ENCODE results near the gene ATXN10. TPM values are rescaled to one million over a fixed set of nuclear protein-coding genes. Genes with fewer than 3 reads are reported as not detected.

The ATXN10 gene
- total RNA-seq, 4 donors from 2014 or later, result 79.0 to 152 (median 88.3) TPM

GRCh38 chr22:45783690-45784089 is 112.1 kb downstream of the ATXN10 start:
- DNase-seq, result no peak
- peaks cover 14 to 63% (median 42%) of the 10 kb centered on the region in 3 donors for H3K4me1 ChIP-seq
- TF ChIP-seq POLR2A (IDR thresholded peaks at IDR 0.05) (no peak), CTCF (IDR thresholded peaks at IDR 0.05) (no peak)

GRCh38 chr22:45784357-45785277 is 113.0 kb downstream of the ATXN10 start:
- no peak for DNase-seq
- Histone ChIP-seq H3K4me1 (peaks cover 14 to 63% (median 42%) of the 10 kb centered on the region in 3 donors), H3K9me3 (no peaks in the 10 kb centered on the region), H3K27me3 (no peaks in the 10 kb centered on the region), H3K27ac (peak overlapping the region; percentile 25 to 68 (median 60)), H3K4me3 (no peak overlapping the region), H3K36me3 (no peaks in the 10 kb centered on the region)
- no peak for TF ChIP-seq CTCF (IDR thresholded peaks at IDR 0.05)
- no peak for TF ChIP-seq POLR2A (IDR thresholded peaks at IDR 0.05)
- intact Hi-C loops (cut with DNase I), result no loop called here
- WGBS, 2 donors, result 54 to 55% methylated on average over 9 to 12 of the region's 12 CpGs

More at GRCh38 chr22:45783690-45784089, 112.1 kb downstream of the ATXN10 start:
- no peaks in the 10 kb centered on the region for H3K36me3 ChIP-seq
- intact Hi-C loops (cut with DNase I), result no loop called here
- no peak overlapping the region for H3K4me3 ChIP-seq
- no peaks in the 10 kb centered on the region for H3K27me3 ChIP-seq
- H3K27ac ChIP-seq, result no peak overlapping the region
- 86 to 87% methylated on average over 6 of the region's 6 CpGs for WGBS, 2 donors
- H3K9me3 ChIP-seq, result no peaks in the 10 kb centered on the region

- no peak for DNase-seq
- Histone ChIP-seq H3K36me3 (no peaks in the 10 kb centered on the region), H3K9me3 (no peaks in the 10 kb centered on the region), H3K27ac (peak overlapping the region in 3 of 4 donors; percentile 56 to 68 (median 63)), H3K4me1 (peaks cover 14 to 63% (median 42%) of the 10 kb centered on the region in 3 donors), H3K27me3 (no peaks in the 10 kb centered on the region), H3K4me3 (no peak overlapping the region)
- 31 to 52% methylated on average over 7 to 8 of the region's 8 CpGs for WGBS, 2 donors
- intact Hi-C loops (cut with DNase I), result no loop called here
- TF ChIP-seq CTCF (IDR thresholded peaks at IDR 0.05), result no peak
- TF ChIP-seq POLR2A (IDR thresholded peaks at IDR 0.05), result no peak
Observed at GRCh38 chr22:45785458-45785857, 113.8 kb downstream of the ATXN10 start.

GRCh38 chr22:45786726-45787125 is 115.1 kb downstream of the ATXN10 start:
- H3K27ac ChIP-seq, result no peak overlapping the region
- 59% methylated on average over 2 of the region's 2 CpGs for WGBS, 2 donors
- no peak for TF ChIP-seq POLR2A (IDR thresholded peaks at IDR 0.05)
- H3K9me3 ChIP-seq, result no peaks in the 10 kb centered on the region
- H3K36me3 ChIP-seq, result no peaks in the 10 kb centered on the region
- no peaks in the 10 kb centered on the region for H3K27me3 ChIP-seq
- no peak overlapping the region for H3K4me3 ChIP-seq
- intact Hi-C loops (cut with DNase I), result no loop called here
- H3K4me1 ChIP-seq, result peaks cover 14 to 61% (median 39%) of the 10 kb centered on the region in 3 donors
- DNase-seq, result no peak

GRCh38 chr22:45787759-45788158 is 116.1 kb downstream of the ATXN10 start:
- no peak overlapping the region for H3K27ac ChIP-seq
- intact Hi-C loops (cut with DNase I), result no loop called here
- no peak for DNase-seq

More at GRCh38 chr22:45787759-45788158, 116.1 kb downstream of the ATXN10 start:
- Histone ChIP-seq H3K4me1 (peaks cover 14 to 51% (median 39%) of the 10 kb centered on the region in 3 donors), H3K9me3 (no peaks in the 10 kb centered on the region), H3K27me3 (no peaks in the 10 kb centered on the region), H3K36me3 (peaks cover 0 to 2% (median 0%) of the 10 kb centered on the region in 3 donors), H3K4me3 (no peak overlapping the region)
- WGBS, 2 donors, result 56% methylated on average over 2 of the region's 2 CpGs
- no peak for TF ChIP-seq CTCF (IDR thresholded peaks at IDR 0.05)

Measured in esophagus squamous epithelium (tissue), 5 donors.